HCT116 (cell line): ENCODE data around the gene NOP53. TPM values are rescaled to one million over a fixed set of nuclear protein-coding genes. Genes with fewer than 3 reads are reported as not detected.

ENCODE experiments used
- ATAC-seq: fragments of 200-7000 bp; cut with Tn5 transposase; 2 replicates; pipeline ENCODE4 v1.9.1; 2020; ENCODE audit warnings: mild to moderate bottlenecking, moderate library complexity
- BruUV-seq: library from RNA; stranded (reverse); fragments of 400-500 nt; replicated peaks from 2 replicates; lab custom pipeline; 2021; lab: Mats Ljungman, UMichigan
- CTCF ChIA-PET: fragments of 300-600 bp; sonication (Branson Sonifier 250); formaldehyde crosslinking; loops from one replicate; lab custom pipeline; 2021; ENCODE audit warnings: antibody characterized with exemption; lab: Charles Lee
- POLR2A ChIA-PET: fragments of 300-600, 350-600 bp; sonication (Branson Sonifier 250); formaldehyde crosslinking; loops from one replicate; lab custom pipeline; 2021; ENCODE audit warnings: antibody characterized with exemption; lab: Charles Lee
- RAD21 ChIA-PET, 2 experiments: fragments of 300-600 bp; sonication (Branson Sonifier 250); formaldehyde crosslinking; loops; one replicate each; lab custom pipeline; 2023; ENCODE audit warnings: low total read pairs in 2 of 2; ENCODE audit not compliant: uncharacterized antibody in 2 of 2, unreplicated experiment in 2 of 2, low non-redundant PET in 1 of 2; lab: Charles Lee
- DNase-seq: peaks from one replicate; pipeline ENCODE4 v3.0.0-alpha.2; 2010; ENCODE audit warnings: low read depth, low spot score
- H2AFZ ChIP-seq: fragments of 200-600 bp; shearing (Covaris generic), sonication (generic); 2 replicates; pipeline ENCODE4 v1.6.1; 2017; ENCODE audit warnings: low read depth, mixed run types, mixed read lengths, antibody characterized with exemption, low read length; ENCODE audit not compliant: poor library complexity, severe bottlenecking
- H3K27ac ChIP-seq: 2 replicates; pipeline ENCODE4 v1.5.1; 2012; ENCODE audit warnings: low read depth, low read length
- H3K27me3 ChIP-seq: fragments of 200-600 bp; sonication (generic); 2 replicates; pipeline ENCODE4 v1.6.1; 2016; ENCODE audit warnings: mixed run types, low read length, mixed read lengths; ENCODE audit not compliant: insufficient read depth
- H3K36me3 ChIP-seq, 2 experiments: fragments of 200-500 bp in 1 of 2; fragments of 200-600 bp in 1 of 2; sonication (Bioruptor generic) in 1 of 2; sonication (generic) in 1 of 2; 2 replicates each; pipeline versions ENCODE4 v1.5.1 to v1.6.1; 2014 to 2016; ENCODE audit warnings: low read length in 2 of 2, inconsistent platforms in 1 of 2, mixed read lengths in 1 of 2, mixed run types in 1 of 2; ENCODE audit not compliant: insufficient read depth in 2 of 2, control insufficient read depth in 1 of 2
- H3K4me1 ChIP-seq, 2 experiments: fragments of 200-600 bp in 1 of 2; sonication (generic) in 1 of 2; 2 replicates each; pipeline versions ENCODE4 v1.5.1 to v1.6.1; 2012 to 2017; ENCODE audit warnings: low read length in 2 of 2, inconsistent platforms in 1 of 2, mild to moderate bottlenecking in 1 of 2, mixed read lengths in 1 of 2, mixed run types in 1 of 2, moderate library complexity in 1 of 2; ENCODE audit not compliant: insufficient read depth in 2 of 2, control insufficient read depth in 1 of 2
- H3K4me2 ChIP-seq: fragments of 200-600 bp; sonication (generic); 2 replicates; pipeline ENCODE4 v1.6.1; 2017; ENCODE audit warnings: mixed run types, low read length, mixed read lengths
- H3K4me3 ChIP-seq, 2 experiments: fragments of 200-600 bp in 1 of 2; sonication (generic) in 1 of 2; replicated peaks in 1 of 2; 2 replicates each; pipeline ENCODE4 v1.5.1; 2011 to 2016; ENCODE audit warnings: low read length in 2 of 2, control low read depth in 1 of 2, low read depth in 1 of 2, mild to moderate bottlenecking in 1 of 2, mixed read lengths in 1 of 2, mixed run types in 1 of 2
- H3K79me2 ChIP-seq: fragments of 200-600 bp; sonication (generic); 2 replicates; pipeline ENCODE4 v1.6.1; 2017; ENCODE audit warnings: mild to moderate bottlenecking, mixed run types, low read length, moderate library complexity, mixed read lengths; ENCODE audit not compliant: insufficient read depth
- H3K9ac ChIP-seq: fragments of 200-600 bp; sonication (generic); 2 replicates; pipeline ENCODE4 v1.6.1; 2016; ENCODE audit warnings: low read length, mixed read lengths
- H3K9me2 ChIP-seq: fragments of 200-600 bp; sonication (generic), shearing (Covaris generic); 2 replicates; pipeline ENCODE4 v1.6.1; 2017; ENCODE audit warnings: mixed run types, mild to moderate bottlenecking, moderate library complexity; ENCODE audit not compliant: insufficient read depth
- H3K9me3 ChIP-seq, 2 experiments: fragments of 200-500 bp in 1 of 2; fragments of 200-600 bp in 1 of 2; sonication (Bioruptor generic) in 1 of 2; sonication (generic) in 1 of 2; 2 replicates each; pipeline ENCODE4 v1.6.1; 2014 to 2017; ENCODE audit warnings: low read length in 2 of 2, mixed read lengths in 2 of 2, inconsistent platforms in 1 of 2, low read depth in 1 of 2, mild to moderate bottlenecking in 1 of 2, mixed run types in 1 of 2, moderate library complexity in 1 of 2; ENCODE audit not compliant: control insufficient read depth in 1 of 2, insufficient read depth in 1 of 2
- H4K20me1 ChIP-seq: fragments of 200-600 bp; sonication (generic), shearing (Covaris generic); 2 replicates; pipeline ENCODE4 v1.6.1; 2017; ENCODE audit warnings: mixed run types, mild to moderate bottlenecking, moderate library complexity; ENCODE audit not compliant: insufficient read depth
- EGR1 ChIP-seq: IDR thresholded peaks from 2 replicates; pipeline ENCODE4 v1.6.1; 2012; ENCODE audit warnings: low read depth
- ELF1 ChIP-seq: IDR thresholded peaks from 2 replicates; pipeline ENCODE4 v1.6.1; 2012; ENCODE audit warnings: low read depth, borderline replicate concordance
- EZH2 ChIP-seq: fragments of 200-600 bp; sonication (generic); IDR thresholded peaks from 2 replicates; pipeline ENCODE4 v1.6.1; 2017; ENCODE audit warnings: antibody characterized with exemption, mixed run types
- EZH2phosphoT487 ChIP-seq: fragments of 200-600 bp; IDR thresholded peaks from 2 replicates; pipeline ENCODE4 v1.6.1; 2018; ENCODE audit warnings: antibody characterized with exemption, borderline replicate concordance
- FOSL1 ChIP-seq: IDR thresholded peaks from 2 replicates; pipeline ENCODE4 v1.6.1; 2012; ENCODE audit warnings: low read depth
- JUND ChIP-seq: IDR thresholded peaks from 2 replicates; pipeline ENCODE4 v1.6.1; 2012
- POLR2A ChIP-seq: IDR thresholded peaks from 2 replicates; pipeline ENCODE4 v1.7.0; 2011; ENCODE audit warnings: borderline replicate concordance; ENCODE audit not compliant: insufficient read depth, insufficient read length; ENCODE audit errors: extremely low read depth
- RAD21 ChIP-seq: IDR thresholded peaks from 2 replicates; pipeline ENCODE4 v1.6.1; 2012; ENCODE audit warnings: low read depth, mild to moderate bottlenecking
- SIN3A ChIP-seq: IDR thresholded peaks from 2 replicates; pipeline ENCODE4 v1.6.1; 2012; ENCODE audit warnings: low read depth
- SP1 ChIP-seq: IDR thresholded peaks from 2 replicates; pipeline ENCODE4 v1.6.1; 2012; ENCODE audit warnings: low read depth
- SRF ChIP-seq: IDR thresholded peaks from 2 replicates; pipeline ENCODE4 v1.6.1; 2012; ENCODE audit warnings: low read depth
- TCF7L2 ChIP-seq: IDR thresholded peaks from 2 replicates; pipeline ENCODE4 v1.7.0; 2011; ENCODE audit warnings: borderline replicate concordance, inconsistent platforms; ENCODE audit not compliant: insufficient read depth, insufficient read length; ENCODE audit errors: extremely low read depth
- YY1 ChIP-seq: IDR thresholded peaks from 2 replicates; pipeline ENCODE4 v1.6.1; 2011; ENCODE audit warnings: low read length, low read depth, moderate library complexity, mild to moderate bottlenecking; ENCODE audit not compliant: insufficient replicate concordance; ENCODE audit errors: extremely low read depth
- ZNF274 ChIP-seq: fragments of 200-500 bp; sonication (Bioruptor generic); IDR thresholded peaks from 2 replicates; pipeline ENCODE4 v1.6.1; 2014; ENCODE audit warnings: mild to moderate bottlenecking, low read depth, low read length, inconsistent platforms
- intact Hi-C: fragments of 100-400 bp; cut with micrococcal nuclease; formaldehyde crosslinking; loops from 2 replicates; pipeline ENCODE4 v1.10.0; 2022
- total RNA-seq: library from RNA; stranded (reverse); gene quantifications from one replicate; pipeline ENCODE4 v1.2.1, GENCODE V29; 2021; ENCODE audit not compliant: unreplicated experiment
- TF ChIP-seq, protein P1 (sequence below): IDR thresholded peaks from 2 replicates; pipeline ENCODE4 v1.6.1; 2012; ENCODE audit warnings: low read depth
- TF ChIP-seq, protein P2 (sequence below): IDR thresholded peaks from 2 replicates; pipeline ENCODE4 v1.6.1; 2012
- TF ChIP-seq, protein P3 (sequence below), 3 experiments: fragments of 200-600 bp in 1 of 3; sonication (generic) in 1 of 3; IDR thresholded peaks in 2 of 3; conservative IDR thresholded peaks in 1 of 3; 2 replicates each; pipeline ENCODE4 v1.5.1; 2012 to 2017; ENCODE audit warnings: low read depth in 2 of 3, low read length in 2 of 3, antibody characterized with exemption in 1 of 3, borderline replicate concordance in 1 of 3, control low read depth in 1 of 3, mild to moderate bottlenecking in 1 of 3, mixed read lengths in 1 of 3, mixed run types in 1 of 3, moderate library complexity in 1 of 3; ENCODE audit not compliant: insufficient read depth in 1 of 3

Gene NOP53
- total RNA-seq, 1 experiment from 2014 or later = 322 TPM

DNA sequence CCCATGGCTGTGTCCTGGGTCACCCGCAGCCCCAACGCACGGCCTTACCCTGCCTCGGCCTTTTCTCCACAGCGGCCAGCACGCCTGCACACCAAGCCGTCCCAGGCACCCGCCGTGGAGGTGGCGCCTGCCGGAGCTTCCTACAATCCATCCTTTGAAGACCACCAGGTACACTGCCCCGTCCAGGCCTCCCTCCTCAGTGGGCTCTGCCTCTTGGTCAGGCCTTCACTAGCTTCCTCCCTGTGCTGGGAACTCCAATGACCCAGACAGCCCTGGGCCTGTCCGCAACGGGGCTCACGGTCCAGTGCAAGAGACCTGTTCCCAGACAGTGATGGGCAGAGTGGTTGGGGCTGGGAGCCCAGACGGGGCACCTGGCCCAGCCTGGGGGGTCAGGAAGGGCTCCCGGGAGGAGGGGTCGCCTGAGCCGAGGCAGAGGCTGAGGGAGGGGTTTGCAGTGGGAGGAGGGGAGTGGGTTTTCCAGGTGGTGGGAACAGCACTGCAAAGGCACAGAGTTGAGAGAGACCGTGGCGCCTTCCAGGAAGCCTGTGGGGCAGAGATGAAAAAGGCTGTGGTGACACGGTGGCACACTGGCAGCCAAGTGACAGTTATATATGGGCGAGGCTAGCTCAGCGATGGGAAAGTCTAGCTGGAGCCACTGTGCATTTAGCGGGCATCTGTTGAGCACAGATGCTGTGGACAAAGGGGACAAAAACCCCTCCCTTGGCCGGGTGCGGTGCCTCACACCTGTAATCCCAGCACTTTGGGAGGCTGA, 7.3 kb downstream of the NOP53 start:
- Histone ChIP-seq H4K20me1 (no peaks in the 10 kb centered on the region), H3K9me2 (no peaks in the 10 kb centered on the region), H3K36me3 (peaks cover 49 to 82% of the 10 kb centered on the region in 2 experiments), H3K27ac (no peak overlapping the region), H3K4me2 (no peak overlapping the region), H3K4me3 (no peak overlapping the region), H3K79me2 (peaks cover 36% of the 10 kb centered on the region), H3K4me1 (no peaks in the 10 kb centered on the region), H3K9me3 (no peaks in the 10 kb centered on the region), H3K27me3 (no peaks in the 10 kb centered on the region), H3K9ac (no peak overlapping the region), H2AFZ (no peak overlapping the region)
- POLR2A ChIA-PET = no interaction called here
- RAD21 ChIA-PET = no interaction called here
- ATAC-seq = no peak
- BruUV-seq = no TSS peak
- DNase-seq = no peak
- intact Hi-C loops = no loop called here
- no peak for TF ChIP-seq FOSL1
- no peak for TF ChIP-seq SP1
- TF ChIP-seq RAD21 = no peak
- TF ChIP-seq POLR2A = no peak
- TF ChIP-seq JUND = no peak
- TF ChIP-seq, protein P1, sequence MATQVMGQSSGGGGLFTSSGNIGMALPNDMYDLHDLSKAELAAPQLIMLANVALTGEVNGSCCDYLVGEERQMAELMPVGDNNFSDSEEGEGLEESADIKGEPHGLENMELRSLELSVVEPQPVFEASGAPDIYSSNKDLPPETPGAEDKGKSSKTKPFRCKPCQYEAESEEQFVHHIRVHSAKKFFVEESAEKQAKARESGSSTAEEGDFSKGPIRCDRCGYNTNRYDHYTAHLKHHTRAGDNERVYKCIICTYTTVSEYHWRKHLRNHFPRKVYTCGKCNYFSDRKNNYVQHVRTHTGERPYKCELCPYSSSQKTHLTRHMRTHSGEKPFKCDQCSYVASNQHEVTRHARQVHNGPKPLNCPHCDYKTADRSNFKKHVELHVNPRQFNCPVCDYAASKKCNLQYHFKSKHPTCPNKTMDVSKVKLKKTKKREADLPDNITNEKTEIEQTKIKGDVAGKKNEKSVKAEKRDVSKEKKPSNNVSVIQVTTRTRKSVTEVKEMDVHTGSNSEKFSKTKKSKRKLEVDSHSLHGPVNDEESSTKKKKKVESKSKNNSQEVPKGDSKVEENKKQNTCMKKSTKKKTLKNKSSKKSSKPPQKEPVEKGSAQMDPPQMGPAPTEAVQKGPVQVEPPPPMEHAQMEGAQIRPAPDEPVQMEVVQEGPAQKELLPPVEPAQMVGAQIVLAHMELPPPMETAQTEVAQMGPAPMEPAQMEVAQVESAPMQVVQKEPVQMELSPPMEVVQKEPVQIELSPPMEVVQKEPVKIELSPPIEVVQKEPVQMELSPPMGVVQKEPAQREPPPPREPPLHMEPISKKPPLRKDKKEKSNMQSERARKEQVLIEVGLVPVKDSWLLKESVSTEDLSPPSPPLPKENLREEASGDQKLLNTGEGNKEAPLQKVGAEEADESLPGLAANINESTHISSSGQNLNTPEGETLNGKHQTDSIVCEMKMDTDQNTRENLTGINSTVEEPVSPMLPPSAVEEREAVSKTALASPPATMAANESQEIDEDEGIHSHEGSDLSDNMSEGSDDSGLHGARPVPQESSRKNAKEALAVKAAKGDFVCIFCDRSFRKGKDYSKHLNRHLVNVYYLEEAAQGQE = no peak
- no peak for TF ChIP-seq SRF
- TF ChIP-seq ELF1 = no peak
- TF ChIP-seq EZH2 = no peak
- TF ChIP-seq YY1 = no peak
- TF ChIP-seq EGR1 = no peak
- TF ChIP-seq SIN3A = no peak
- TF ChIP-seq, protein P2, sequence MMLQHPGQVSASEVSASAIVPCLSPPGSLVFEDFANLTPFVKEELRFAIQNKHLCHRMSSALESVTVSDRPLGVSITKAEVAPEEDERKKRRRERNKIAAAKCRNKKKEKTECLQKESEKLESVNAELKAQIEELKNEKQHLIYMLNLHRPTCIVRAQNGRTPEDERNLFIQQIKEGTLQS = no peak
- no peak for TF ChIP-seq TCF7L2
- no peak for TF ChIP-seq EZH2phosphoT487
- no peak for TF ChIP-seq ZNF274
- TF ChIP-seq, protein P3, sequence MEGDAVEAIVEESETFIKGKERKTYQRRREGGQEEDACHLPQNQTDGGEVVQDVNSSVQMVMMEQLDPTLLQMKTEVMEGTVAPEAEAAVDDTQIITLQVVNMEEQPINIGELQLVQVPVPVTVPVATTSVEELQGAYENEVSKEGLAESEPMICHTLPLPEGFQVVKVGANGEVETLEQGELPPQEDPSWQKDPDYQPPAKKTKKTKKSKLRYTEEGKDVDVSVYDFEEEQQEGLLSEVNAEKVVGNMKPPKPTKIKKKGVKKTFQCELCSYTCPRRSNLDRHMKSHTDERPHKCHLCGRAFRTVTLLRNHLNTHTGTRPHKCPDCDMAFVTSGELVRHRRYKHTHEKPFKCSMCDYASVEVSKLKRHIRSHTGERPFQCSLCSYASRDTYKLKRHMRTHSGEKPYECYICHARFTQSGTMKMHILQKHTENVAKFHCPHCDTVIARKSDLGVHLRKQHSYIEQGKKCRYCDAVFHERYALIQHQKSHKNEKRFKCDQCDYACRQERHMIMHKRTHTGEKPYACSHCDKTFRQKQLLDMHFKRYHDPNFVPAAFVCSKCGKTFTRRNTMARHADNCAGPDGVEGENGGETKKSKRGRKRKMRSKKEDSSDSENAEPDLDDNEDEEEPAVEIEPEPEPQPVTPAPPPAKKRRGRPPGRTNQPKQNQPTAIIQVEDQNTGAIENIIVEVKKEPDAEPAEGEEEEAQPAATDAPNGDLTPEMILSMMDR (IDR thresholded peaks at IDR 0.05 in 2 of 3, conservative IDR thresholded peaks at IDR 0.05 in 1 of 3; ENCODE audit: borderline replicate concordance in 1 of 3, insufficient read depth in 1 of 3, low read depth in 2 of 3, low read length in 2 of 3) = no peak
- CTCF ChIA-PET = interaction anchor here (0.5 to 2.3 kb wide), 2 partner anchors 13 to 104 kb away, joined by 3 to 7 read pairs; no protein-coding TSS in a partner anchor
